Measurements from ENCODE around the gene NKIRAS1. TPM values are rescaled to one million over a fixed set of nuclear protein-coding genes. Genes with fewer than 3 reads are reported as not detected.

The NKIRAS1 gene
- polyA plus RNA-seq, 3 donors: 0.69 to 2.0 (median 1.9) TPM

GRCh38 chr3:23880703-23881339, 36.0 kb downstream of the NKIRAS1 start:
- Histone ChIP-seq H3K4me1 (ENCODE audit: control insufficient read depth in 1 of 2, insufficient read depth in 2 of 2, low read length in 2 of 2) (peaks cover 10 to 11% of the 10 kb centered on the region in 2 donors), H3K4me3 (replicated peaks in 1 of 3; ENCODE audit: low read depth in 2 of 3, low read length in 3 of 3) (no peak overlapping the region), H2AFZ (ENCODE audit: insufficient read depth, low read depth, low read length, poor library complexity, severe bottlenecking) (no peak overlapping the region), H3K9me3 (replicated peaks in 1 of 2; ENCODE audit: control insufficient read depth in 1 of 2, insufficient read depth in 1 of 2, low read length in 2 of 2) (peaks cover 0 to 3% of the 10 kb centered on the region in 2 donors), H3K9ac (ENCODE audit: insufficient read depth, low read length, poor library complexity, severe bottlenecking) (no peak overlapping the region), H4K20me1 (ENCODE audit: insufficient read depth, low read length) (peaks cover 95% of the 10 kb centered on the region), H3K79me2 (ENCODE audit: insufficient read depth, low read length) (peaks cover 21% of the 10 kb centered on the region), H3K27ac (ENCODE audit: low read depth in 1 of 2, low read length in 2 of 2) (no peak overlapping the region), H3K4me2 (replicated peaks; ENCODE audit: extremely low read depth, low read length, poor library complexity, severe bottlenecking) (no peak overlapping the region), H3K36me3 (replicated peaks in 1 of 2; ENCODE audit: control insufficient read depth in 1 of 2, insufficient read depth in 2 of 2, low read length in 2 of 2) (peaks cover 0 to 16% of the 10 kb centered on the region in 2 donors), H3K27me3 (ENCODE audit: control insufficient read depth in 2 of 2, insufficient read depth in 2 of 2, low read length in 2 of 2) (no peaks in the 10 kb centered on the region)
- Mint-ChIP-seq H3K9me3 (peaks cover 3 to 7% (median 6%) of the 10 kb centered on the region in 7 donors), H3K27ac (no peak overlapping the region), H3K4me3 (no peak overlapping the region), H3K27me3 (ENCODE audit: low read depth in 3 of 3) (peaks cover 0 to 2% (median 1%) of the 10 kb centered on the region in 3 donors), H3K36me3 (peaks cover 13 to 25% of the 10 kb centered on the region in 2 donors), H3K4me1 (peaks cover 42% of the 10 kb centered on the region)
- intact Hi-C loops (cut with micrococcal nuclease): no loop called here
- TF ChIP-seq CTCF (IDR thresholded peaks at IDR 0.05): no peak
- no peak for DNase-seq
- no CpG with 5 or more reads among the region's 4 CpGs for WGBS (ENCODE audit: insufficient coverage)

DNA sequence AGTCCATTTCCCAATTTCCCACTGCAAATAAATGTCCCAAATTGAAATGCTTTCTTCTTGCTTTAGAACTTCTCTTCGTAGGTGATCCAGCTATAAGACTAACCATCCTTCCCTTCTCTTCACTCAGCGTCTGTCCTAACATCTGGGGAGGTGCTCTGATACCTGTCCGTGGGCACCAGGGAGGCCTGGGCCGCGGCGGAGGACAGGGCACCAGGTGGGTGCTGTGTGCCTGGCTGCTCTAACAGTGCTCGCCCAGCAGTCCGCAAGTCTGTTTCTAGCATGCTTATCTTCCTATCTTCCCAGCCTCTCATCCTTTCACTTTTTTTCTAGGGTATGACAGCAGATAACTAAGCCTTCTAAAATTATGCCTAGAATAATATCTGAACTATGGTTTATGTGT, 37.3 kb downstream of the NKIRAS1 start:
- H4K20me1 ChIP-seq (ENCODE audit: insufficient read depth, low read length): peaks cover 96% of the 10 kb centered on the region
- no peaks in the 10 kb centered on the region for H3K27me3 ChIP-seq (ENCODE audit: control insufficient read depth in 2 of 2, insufficient read depth in 2 of 2, low read length in 2 of 2)
- TF ChIP-seq CTCF (IDR thresholded peaks at IDR 0.05): no peak
- H3K27me3 Mint-ChIP-seq (ENCODE audit: low read depth in 3 of 3): peaks cover 0 to 6% (median 1%) of the 10 kb centered on the region in 3 donors
- no peak overlapping the region for H3K4me3 Mint-ChIP-seq
- DNase-seq: no peak
- H2AFZ ChIP-seq (ENCODE audit: insufficient read depth, low read depth, low read length, poor library complexity, severe bottlenecking): no peak overlapping the region
- intact Hi-C loops (cut with micrococcal nuclease): no loop called here
- peaks cover 0 to 16% of the 10 kb centered on the region in 2 donors for H3K36me3 ChIP-seq (replicated peaks in 1 of 2; ENCODE audit: control insufficient read depth in 1 of 2, insufficient read depth in 2 of 2, low read length in 2 of 2)
- H3K4me3 ChIP-seq (replicated peaks in 1 of 3; ENCODE audit: low read depth in 2 of 3, low read length in 3 of 3): no peak overlapping the region
- no peak overlapping the region for H3K27ac ChIP-seq (ENCODE audit: low read depth in 1 of 2, low read length in 2 of 2)
- peaks cover 32% of the 10 kb centered on the region for H3K79me2 ChIP-seq (ENCODE audit: insufficient read depth, low read length)
- 96% methylated on average over 8 of the region's 8 CpGs for WGBS (ENCODE audit: insufficient coverage)
- peaks cover 10 to 11% of the 10 kb centered on the region in 2 donors for H3K4me1 ChIP-seq (ENCODE audit: control insufficient read depth in 1 of 2, insufficient read depth in 2 of 2, low read length in 2 of 2)
- H3K9me3 Mint-ChIP-seq: peaks cover 3 to 7% (median 6%) of the 10 kb centered on the region in 7 donors
- peaks cover 13 to 23% of the 10 kb centered on the region in 2 donors for H3K36me3 Mint-ChIP-seq
- H3K4me1 Mint-ChIP-seq: peaks cover 39% of the 10 kb centered on the region
- peaks cover 0 to 3% of the 10 kb centered on the region in 2 donors for H3K9me3 ChIP-seq (replicated peaks in 1 of 2; ENCODE audit: control insufficient read depth in 1 of 2, insufficient read depth in 1 of 2, low read length in 2 of 2)
- H3K27ac Mint-ChIP-seq: peak overlapping the region in 1 of 7 donors; percentile 46
- no peak overlapping the region for H3K9ac ChIP-seq (ENCODE audit: insufficient read depth, low read length, poor library complexity, severe bottlenecking)
- no peak overlapping the region for H3K4me2 ChIP-seq (replicated peaks; ENCODE audit: extremely low read depth, low read length, poor library complexity, severe bottlenecking)

All from CD14-positive monocyte (primary cell).